ENCODE measurements around the gene ANTXRL. TPM values are rescaled to one million over a fixed set of nuclear protein-coding genes. Genes with fewer than 3 reads are reported as not detected.
"Not testable (repeated sequence)": the region's sequence is repeated elsewhere in the genome, so short reads cannot be mapped to it uniquely, and the experiment has no call there.

ANTXRL gene
- total RNA-seq, 2 experiments from 2014 or later, result 0.95 TPM; not detected in 1

- Histone ChIP-seq H3K36me3 (ENCODE audit: insufficient read depth, low read length) (no peaks in the 10 kb centered on the region), H2AFZ (ENCODE audit: low read length) (no peak overlapping the region), H3K4me1 (ENCODE audit: insufficient read depth, low read length, poor library complexity, severe bottlenecking) (no peaks in the 10 kb centered on the region), H3K4me3 (ENCODE audit: low read depth, low read length, poor library complexity, severe bottlenecking) (no peak overlapping the region), H3K9me3 (ENCODE audit: low read length) (no peaks in the 10 kb centered on the region), H3K79me2 (ENCODE audit: insufficient read depth, low read depth, low read length) (no peaks in the 10 kb centered on the region), H3K9me2 (ENCODE audit: insufficient read depth, low read length) (no peaks in the 10 kb centered on the region), H4K20me1 (ENCODE audit: insufficient read depth, low read length) (no peaks in the 10 kb centered on the region), H3K27ac (ENCODE audit: low read depth, low read length, poor library complexity, severe bottlenecking) (no peak overlapping the region), H3K4me2 (ENCODE audit: low read length) (no peak overlapping the region)
- intact Hi-C loops (cut with micrococcal nuclease; ENCODE audit: unreplicated experiment), result no loop called here
- no TSS peak for BruUV-seq (replicated peaks)
- no peak for DNase-seq (ENCODE audit: low spot score)
- POLR2A ChIA-PET, result no interaction called here
- CTCF ChIA-PET (ENCODE audit: unreplicated experiment), result interaction anchor here (0.7 kb wide), 1 partner anchor 60 kb away, joined by 3 read pairs; no protein-coding TSS in a partner anchor
- TF ChIP-seq EZH2phosphoT487 (IDR thresholded peaks at IDR 0.05; ENCODE audit: borderline replicate concordance, low read depth, low read length), result no peak
- no peak for TF ChIP-seq CTCF (conservative IDR thresholded peaks at IDR 0.05; ENCODE audit: low read length)
Measured at GRCh38 chr10:46328853-46329689, 42.3 kb downstream of the ANTXRL start.

- Histone ChIP-seq H2AFZ (ENCODE audit: low read length) (no peak overlapping the region), H3K4me3 (ENCODE audit: low read depth, low read length, poor library complexity, severe bottlenecking) (no peak overlapping the region), H4K20me1 (ENCODE audit: insufficient read depth, low read length) (no peaks in the 10 kb centered on the region), H3K27ac (ENCODE audit: low read depth, low read length, poor library complexity, severe bottlenecking) (no peak overlapping the region), H3K9me2 (ENCODE audit: insufficient read depth, low read length) (no peaks in the 10 kb centered on the region), H3K9me3 (ENCODE audit: low read length) (no peaks in the 10 kb centered on the region), H3K36me3 (ENCODE audit: insufficient read depth, low read length) (no peaks in the 10 kb centered on the region), H3K4me1 (ENCODE audit: insufficient read depth, low read length, poor library complexity, severe bottlenecking) (no peaks in the 10 kb centered on the region), H3K79me2 (ENCODE audit: insufficient read depth, low read depth, low read length) (no peaks in the 10 kb centered on the region), H3K4me2 (ENCODE audit: low read length) (no peak overlapping the region)
- DNase-seq (ENCODE audit: low spot score), result no peak
- ChIA-PET POLR2A (no interaction called here), CTCF (ENCODE audit: unreplicated experiment) (no interaction called here)
- intact Hi-C loops (cut with micrococcal nuclease; ENCODE audit: unreplicated experiment), result no loop called here
- TF ChIP-seq CTCF (conservative IDR thresholded peaks at IDR 0.05; ENCODE audit: low read length) (no peak), EZH2phosphoT487 (IDR thresholded peaks at IDR 0.05; ENCODE audit: borderline replicate concordance, low read depth, low read length) (no peak)
- BruUV-seq (replicated peaks), result no TSS peak
Measured at GRCh38 chr10:46329690-46330016, 42.9 kb downstream of the ANTXRL start.

- Histone ChIP-seq H2AFZ (ENCODE audit: low read length) (no peak overlapping the region), H3K4me1 (ENCODE audit: insufficient read depth, low read length, poor library complexity, severe bottlenecking) (no peaks in the 10 kb centered on the region), H3K36me3 (ENCODE audit: insufficient read depth, low read length) (no peaks in the 10 kb centered on the region), H3K9me3 (ENCODE audit: low read length) (no peaks in the 10 kb centered on the region), H3K9me2 (ENCODE audit: insufficient read depth, low read length) (no peaks in the 10 kb centered on the region), H4K20me1 (ENCODE audit: insufficient read depth, low read length) (no peaks in the 10 kb centered on the region), H3K27ac (ENCODE audit: low read depth, low read length, poor library complexity, severe bottlenecking) (no peak overlapping the region), H3K79me2 (ENCODE audit: insufficient read depth, low read depth, low read length) (no peaks in the 10 kb centered on the region), H3K4me3 (ENCODE audit: low read depth, low read length, poor library complexity, severe bottlenecking) (no peak overlapping the region), H3K4me2 (ENCODE audit: low read length) (no peak overlapping the region)
- no TSS peak for BruUV-seq (replicated peaks)
- TF ChIP-seq EZH2phosphoT487 (IDR thresholded peaks at IDR 0.05; ENCODE audit: borderline replicate concordance, low read depth, low read length) (no peak), CTCF (conservative IDR thresholded peaks at IDR 0.05; ENCODE audit: low read length) (no peak)
- intact Hi-C loops (cut with micrococcal nuclease; ENCODE audit: unreplicated experiment), result no loop called here
- ChIA-PET POLR2A (no interaction called here), CTCF (ENCODE audit: unreplicated experiment) (no interaction called here)
- DNase-seq (ENCODE audit: low spot score), result no peak
Measured at GRCh38 chr10:46330894-46331293, 44.1 kb downstream of the ANTXRL start.

- H3K4me1 ChIP-seq (ENCODE audit: insufficient read depth, low read length, poor library complexity, severe bottlenecking); H3K36me3 ChIP-seq (ENCODE audit: insufficient read depth, low read length); BruUV-seq (replicated peaks); H3K79me2 ChIP-seq (ENCODE audit: insufficient read depth, low read depth, low read length); H3K4me2 ChIP-seq (ENCODE audit: low read length); CTCF ChIA-PET (ENCODE audit: unreplicated experiment); H3K4me3 ChIP-seq (ENCODE audit: low read depth, low read length, poor library complexity, severe bottlenecking); H3K9me2 ChIP-seq (ENCODE audit: insufficient read depth, low read length); DNase-seq (ENCODE audit: low spot score); H4K20me1 ChIP-seq (ENCODE audit: insufficient read depth, low read length); H3K27ac ChIP-seq (ENCODE audit: low read depth, low read length, poor library complexity, severe bottlenecking); POLR2A ChIA-PET; H2AFZ ChIP-seq (ENCODE audit: low read length); H3K9me3 ChIP-seq (ENCODE audit: low read length); intact Hi-C loops (cut with micrococcal nuclease; ENCODE audit: unreplicated experiment): not testable (repeated sequence)
Measured at GRCh38 chr10:46365484-46365883, 78.7 kb downstream of the ANTXRL start.
